Left ventricle myocardium superior (tissue), 1 donor: ENCODE data around the gene MRTFB. TPM values are rescaled to one million over a fixed set of nuclear protein-coding genes. Genes with fewer than 3 reads are reported as not detected.
"Not testable (repeated sequence)": the region's sequence is repeated elsewhere in the genome, so short reads cannot be mapped to it uniquely, and the experiment has no call there.

Source experiments
- ATAC-seq: fragments of 200-7000 bp; cut with Tn5 transposase; one replicate; pipeline ENCODE4 v1.9.1; 2020; ENCODE audit warnings: mild to moderate bottlenecking, moderate library complexity
- DNase-seq: peaks from one replicate; pipeline ENCODE4 v3.0.0-alpha.2; 2020
- intact Hi-C: fragments of 100-400 bp; cut with micrococcal nuclease; formaldehyde crosslinking; loops from one replicate; pipeline ENCODE4 v1.11.0; 2022
- total RNA-seq: library from RNA; stranded (reverse); fragmentation: NEBNext Ultra II Directional; extraction: Animal tissue kit (Norgen Biotek cat#: 25700); gene quantifications from one replicate; pipeline ENCODE4 v1.2.1, GENCODE V29; 2021
- donor health status: DM: no; HTN: yes; CAD: no; lungs with severe emphysema.

MRTFB gene
- total RNA-seq, 1 donor from 2014 or later: 26.2 TPM

DNA sequence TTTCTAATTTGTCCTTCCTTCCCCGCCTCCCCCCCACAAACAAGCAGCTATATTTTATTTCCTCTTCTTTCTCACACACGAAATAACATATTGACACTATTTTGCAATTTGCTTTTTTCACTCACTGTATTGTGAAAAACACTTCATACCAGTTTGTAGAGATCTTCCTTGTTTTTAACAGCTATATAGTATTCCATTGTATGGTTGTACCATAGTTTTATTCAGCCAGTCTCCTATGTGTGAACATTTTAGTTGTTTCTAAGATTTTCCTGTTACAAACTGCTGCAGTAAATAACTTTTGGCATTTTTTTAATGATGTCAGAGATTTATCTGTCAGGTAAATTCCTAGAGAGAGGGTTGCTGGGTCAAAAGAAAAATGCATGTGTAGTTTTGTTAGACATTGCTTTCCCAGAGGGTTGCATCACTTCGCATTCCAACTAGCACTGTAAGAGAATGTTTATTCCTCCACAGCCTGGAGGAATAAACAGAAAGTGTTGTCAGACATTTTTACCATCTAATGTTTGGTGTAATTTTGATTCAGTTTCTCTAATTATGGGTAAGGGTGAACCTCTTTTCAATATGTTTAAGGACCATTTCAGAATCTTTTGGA, 101.2 kb downstream of the MRTFB start:
- DNase-seq (no peak), ATAC-seq (no peak)
- intact Hi-C loops: no loop called here

DNA sequence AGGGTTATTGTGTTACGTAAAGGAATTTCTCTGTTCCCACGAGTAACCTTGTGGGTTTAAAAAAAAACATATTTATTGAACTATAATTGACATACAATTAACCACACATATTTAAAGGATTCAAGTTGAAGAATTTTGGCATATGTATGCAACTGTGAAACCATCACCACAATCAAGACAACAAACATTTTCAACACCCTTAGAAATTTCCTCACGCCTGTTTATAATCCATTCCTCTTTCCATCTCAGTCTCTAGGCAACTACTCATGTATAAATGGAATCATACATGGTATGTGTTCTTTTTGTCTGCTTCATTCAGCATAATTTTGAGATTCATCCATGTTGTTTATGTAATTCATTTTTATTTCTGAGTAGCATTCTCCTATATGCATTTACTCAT, 104.0 kb downstream of the MRTFB start:
- intact Hi-C loops: no loop called here
- DNase-seq (no peak), ATAC-seq (no peak)

DNA sequence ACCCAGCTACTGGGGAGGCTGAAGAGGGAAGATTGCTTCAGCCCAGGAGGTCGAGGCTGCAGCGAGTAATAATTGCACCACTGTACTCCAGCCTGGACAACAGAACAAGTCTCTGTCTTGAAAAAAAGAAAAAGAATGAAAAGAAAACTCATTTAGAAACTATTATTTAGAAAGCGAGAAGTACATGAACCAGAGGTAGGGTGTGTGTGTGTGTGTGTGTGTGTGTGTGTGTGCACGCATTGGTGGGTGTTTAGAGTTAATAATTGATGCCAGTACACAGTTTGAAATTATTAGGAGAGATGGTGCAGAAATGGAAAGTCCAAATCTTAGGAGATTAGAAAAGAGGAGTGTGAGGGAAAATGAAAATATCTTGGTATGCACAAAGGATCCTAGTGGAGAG, 106.6 kb downstream of the MRTFB start:
- intact Hi-C loops: no loop called here
- no peak for DNase-seq
- no peak for ATAC-seq

DNA sequence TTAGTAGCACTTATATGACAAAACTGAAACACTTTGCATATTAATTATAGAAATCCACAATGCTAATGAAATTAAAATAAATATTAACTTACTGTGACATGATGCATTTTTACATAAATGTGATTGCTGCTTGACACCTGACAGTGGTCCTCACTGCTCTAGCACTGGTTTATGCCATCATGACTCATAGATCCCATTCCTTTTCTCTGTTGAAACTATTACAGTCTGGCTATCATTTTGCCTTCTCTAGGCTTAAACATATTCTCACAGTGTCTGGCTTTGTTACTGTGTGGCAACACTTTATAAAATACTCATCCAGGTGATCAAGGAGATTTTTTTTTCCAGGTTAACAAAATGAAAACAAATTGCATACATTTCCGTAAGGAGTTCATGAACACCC, 108.0 kb downstream of the MRTFB start:
- no peak for ATAC-seq
- intact Hi-C loops: no loop called here
- DNase-seq: no peak

DNA sequence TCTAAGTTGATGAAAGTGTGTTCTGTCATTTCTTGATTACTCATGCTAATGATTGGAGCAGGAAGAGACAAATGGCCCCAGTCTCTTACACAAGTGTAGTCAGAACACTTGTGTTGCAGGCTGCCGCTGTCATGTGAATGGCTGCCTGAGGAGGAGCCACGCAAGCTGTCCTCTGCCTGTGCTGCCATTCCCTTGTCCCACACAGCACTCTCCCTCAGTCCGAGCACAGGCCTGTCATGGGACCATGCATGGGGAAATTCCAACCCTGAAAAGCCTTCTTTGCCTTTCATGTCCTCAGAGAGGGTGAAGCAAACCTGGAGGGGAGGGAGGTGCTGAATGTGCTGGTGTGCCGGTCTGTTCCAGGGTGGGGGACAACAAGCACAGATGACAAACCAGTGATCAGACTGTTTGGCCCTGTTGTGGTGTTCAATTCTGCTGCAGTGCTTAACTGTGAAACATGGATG, 109.4 kb downstream of the MRTFB start:
- peak; percentile 34 for DNase-seq
- intact Hi-C loops: no loop called here
- ATAC-seq: peak; percentile 80

DNA sequence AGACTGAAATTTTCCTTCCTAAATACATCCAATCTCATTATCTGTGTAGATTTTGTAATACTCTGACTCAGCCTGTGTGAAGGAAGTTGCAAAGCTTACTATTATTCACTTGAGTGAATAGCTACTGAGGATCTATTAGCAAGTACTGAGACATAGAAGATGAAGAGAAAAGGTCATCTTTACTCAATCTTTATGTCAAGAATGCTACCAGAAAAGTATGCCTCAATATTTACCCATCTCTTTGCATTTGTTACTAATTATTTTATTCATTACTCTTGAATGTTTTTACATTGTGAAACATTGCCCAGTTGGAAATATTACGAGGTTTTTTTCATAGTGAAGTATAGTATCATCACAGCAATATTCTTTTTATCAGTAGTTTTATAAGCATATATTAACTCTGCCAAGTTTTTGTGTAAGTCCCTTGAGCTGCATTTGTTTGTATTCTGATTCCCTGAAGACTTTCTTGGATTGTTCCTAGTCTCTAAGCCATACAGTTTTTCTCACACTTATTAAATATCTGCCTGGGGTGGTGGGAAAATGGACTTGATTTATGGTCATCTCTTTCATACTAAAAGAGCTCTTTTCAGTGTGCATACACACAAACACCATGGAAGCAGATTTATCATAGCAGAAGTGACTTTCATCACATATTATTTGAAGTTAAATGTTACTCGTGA, 110.4 kb downstream of the MRTFB start:
- DNase-seq: no peak
- ATAC-seq: no peak
- intact Hi-C loops: no loop called here

DNA sequence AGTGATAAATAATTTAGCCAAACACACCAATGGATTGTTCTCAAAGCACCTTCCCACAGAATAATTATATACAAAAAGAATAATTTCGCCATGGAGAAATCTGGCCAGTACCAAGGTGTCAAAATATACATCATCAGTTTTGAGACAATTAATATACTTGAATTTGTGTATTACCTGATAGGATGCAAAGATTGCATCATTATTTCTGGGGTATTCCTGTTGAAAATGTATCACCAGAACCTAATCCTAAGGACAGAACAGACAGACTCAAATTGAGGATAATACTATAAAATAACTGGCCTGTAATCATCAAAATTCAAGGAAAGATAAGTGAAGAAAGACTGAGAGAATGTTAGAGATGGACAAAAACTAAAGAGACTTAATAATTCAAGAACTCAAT, 111.9 kb downstream of the MRTFB start:
- DNase-seq (no peak), ATAC-seq (no peak)
- intact Hi-C loops: no loop called here

DNA sequence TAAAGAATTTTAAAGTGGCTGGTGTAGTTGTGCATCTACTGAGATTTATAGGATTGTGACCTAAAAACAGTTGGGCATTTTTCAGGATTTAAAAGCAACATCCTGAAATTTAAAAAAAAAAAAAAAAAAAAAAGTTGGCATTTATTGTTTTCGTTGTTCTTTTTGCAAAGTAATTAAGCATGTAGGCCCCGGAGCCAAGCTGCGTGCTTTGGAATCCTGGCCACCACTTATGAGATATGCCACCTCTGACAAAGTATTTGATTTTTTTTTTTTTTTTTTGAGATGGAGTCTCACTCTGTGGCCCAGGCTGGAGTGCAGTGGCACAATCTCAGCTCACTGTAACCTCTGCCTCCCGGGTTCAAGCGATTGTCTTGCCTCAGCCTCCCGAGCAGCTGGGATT, 112.8 kb downstream of the MRTFB start:
- ATAC-seq, DNase-seq, intact Hi-C loops: not testable (repeated sequence)

DNA sequence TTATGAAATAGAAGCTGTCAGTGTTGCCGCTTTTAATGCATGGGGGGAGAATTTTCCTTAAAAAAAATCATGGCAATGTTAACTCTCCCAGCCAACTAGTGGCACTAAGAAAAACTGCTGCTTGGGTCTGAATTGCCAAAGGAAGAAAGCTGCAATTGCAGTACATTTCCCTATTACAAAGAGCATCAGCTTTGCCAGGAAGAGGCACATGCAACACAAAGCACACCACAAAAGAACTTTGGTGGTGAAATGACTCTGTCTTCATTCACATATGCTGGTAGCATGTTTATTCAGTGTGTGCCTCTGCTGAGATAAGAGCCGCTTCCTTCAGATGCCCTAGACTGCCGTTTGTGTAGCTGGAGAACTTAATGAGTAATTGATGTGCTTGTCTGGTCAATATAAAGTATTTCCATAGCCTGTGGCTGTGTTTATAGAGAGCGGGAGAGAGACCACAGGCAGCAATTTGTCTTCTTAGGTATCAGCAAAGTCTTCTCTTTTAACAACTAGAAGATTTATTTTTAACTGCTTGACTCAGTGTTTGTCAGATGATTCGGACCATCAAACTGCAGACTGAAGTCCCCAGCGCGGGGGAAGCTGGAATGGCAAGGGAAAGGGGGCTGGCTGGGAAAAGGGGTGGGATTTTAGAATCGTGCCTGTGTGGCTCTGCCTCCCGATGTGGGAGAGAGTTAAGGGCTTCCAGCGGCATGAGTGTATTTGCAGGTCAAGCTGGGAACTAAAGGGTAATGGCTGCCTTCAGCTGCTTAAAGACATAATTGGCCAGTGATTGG, 115.1 kb downstream of the MRTFB start:
- intact Hi-C loops: no loop called here
- peak; percentile 74 for ATAC-seq
- no peak for DNase-seq

DNA sequence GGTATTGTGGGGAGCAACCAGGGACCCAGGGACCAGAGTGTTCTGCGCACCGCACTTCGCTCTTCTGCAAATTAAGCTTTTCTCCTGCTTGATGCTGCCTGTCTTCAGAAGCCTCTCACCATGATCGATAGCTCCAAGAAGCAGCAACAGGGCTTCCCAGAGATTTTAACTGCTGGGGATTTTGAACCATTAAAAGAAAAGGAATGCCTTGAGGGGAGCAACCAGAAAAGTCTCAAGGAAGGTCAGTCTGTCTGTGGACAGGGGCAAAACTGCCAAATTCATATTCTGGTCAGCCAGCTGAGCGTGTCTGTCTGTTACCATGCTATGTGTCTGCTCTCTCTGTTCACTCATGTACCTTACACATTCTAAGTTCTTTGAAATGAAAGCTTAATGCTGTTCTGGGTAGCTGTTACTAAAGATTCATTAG, 115.7 kb downstream of the MRTFB start:
- intact Hi-C loops: no loop called here
- ATAC-seq (peak; percentile 73), DNase-seq (no peak)

DNA sequence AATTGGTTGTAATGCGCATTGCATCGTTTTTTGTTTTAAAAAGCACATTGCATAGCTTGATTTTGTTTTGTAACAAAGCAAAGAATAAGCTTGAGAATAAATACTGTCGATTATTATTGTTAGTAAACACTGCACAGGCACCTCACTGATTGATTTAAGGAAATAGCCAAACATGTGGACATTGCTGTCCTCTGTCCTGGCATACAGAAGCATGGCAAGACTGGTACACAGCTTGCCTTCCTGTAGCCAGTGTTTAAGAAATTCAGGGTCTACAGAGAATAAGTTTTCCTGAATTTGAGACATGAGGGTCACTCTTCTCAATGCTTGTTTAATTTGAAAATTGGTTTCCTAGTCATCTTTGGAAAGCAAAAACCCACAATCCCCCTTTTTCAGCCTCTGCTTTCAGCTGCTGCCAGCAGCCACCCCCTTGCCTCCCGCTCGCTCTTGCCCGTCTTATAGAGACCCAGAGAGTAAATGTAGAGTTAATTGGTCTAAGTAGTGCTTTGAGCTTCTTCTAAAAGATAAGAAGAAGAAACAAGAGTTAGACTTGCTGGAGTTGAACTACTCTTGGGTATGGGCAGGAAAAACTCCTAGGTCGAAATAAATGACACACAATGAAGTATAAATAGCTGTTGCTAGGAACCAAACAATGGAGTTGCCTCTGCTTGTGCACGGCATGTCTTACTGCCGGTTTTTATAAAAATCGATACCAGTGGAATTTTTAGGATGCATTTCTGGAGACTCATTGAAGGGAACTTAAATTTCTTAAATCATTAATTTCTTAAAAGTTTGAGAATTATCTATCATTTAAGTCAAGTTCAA, 116.6 kb downstream of the MRTFB start:
- intact Hi-C loops: no loop called here
- ATAC-seq (peak; percentile 51), DNase-seq (no peak)

DNA sequence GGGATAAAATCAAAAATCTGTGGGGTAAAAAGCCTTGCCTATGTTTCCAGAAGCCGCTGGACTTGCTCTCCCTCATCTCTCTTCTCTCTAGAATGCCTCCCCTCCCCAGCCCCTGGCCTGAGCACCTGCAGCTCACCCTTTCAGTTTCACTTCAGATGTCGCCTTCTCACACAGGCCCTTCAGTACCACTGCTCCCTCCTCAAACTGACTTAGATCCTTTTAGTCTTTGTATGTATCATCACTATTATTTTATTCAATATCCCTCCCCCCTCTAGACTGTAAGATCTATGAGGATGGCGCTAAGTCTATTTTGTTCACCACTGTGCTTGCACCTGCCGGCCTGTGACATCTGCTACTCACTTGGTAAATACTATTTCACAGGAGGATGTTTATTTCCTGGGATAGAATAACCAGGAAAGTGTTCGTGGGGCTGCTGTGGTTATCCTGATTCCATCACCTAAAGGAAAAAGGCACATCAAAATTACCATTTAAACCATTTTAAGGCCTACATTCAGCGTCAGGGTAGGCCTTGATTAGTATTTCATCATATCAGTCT, 122.3 kb downstream of the MRTFB start:
- ATAC-seq (no peak), DNase-seq (no peak)
- intact Hi-C loops: loop anchor here (10.0 kb wide), 1 partner anchor 259 kb away; no protein-coding TSS in a partner anchor

DNA sequence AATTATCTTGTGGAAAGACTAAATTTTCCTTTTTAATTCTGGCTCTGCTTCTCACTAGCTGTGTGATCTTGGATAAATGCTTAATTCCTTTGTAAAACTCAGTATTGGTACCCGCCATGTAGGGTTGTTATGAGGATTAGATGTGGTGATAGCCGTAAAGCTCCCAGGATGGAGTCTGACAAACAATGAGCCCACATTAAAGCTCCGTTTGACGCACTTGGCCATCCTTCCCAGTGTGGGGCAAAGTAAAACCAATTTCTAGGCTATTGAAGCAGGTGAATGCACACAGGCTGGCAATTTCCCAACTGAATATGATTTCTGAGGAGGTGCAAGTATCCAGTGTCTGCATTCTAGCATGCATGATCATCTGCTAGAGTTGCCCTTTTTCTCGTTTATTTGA, 123.6 kb downstream of the MRTFB start:
- intact Hi-C loops: loop anchor here (10.0 kb wide), 1 partner anchor 260 kb away; no protein-coding TSS in a partner anchor
- ATAC-seq: no peak
- no peak for DNase-seq

DNA sequence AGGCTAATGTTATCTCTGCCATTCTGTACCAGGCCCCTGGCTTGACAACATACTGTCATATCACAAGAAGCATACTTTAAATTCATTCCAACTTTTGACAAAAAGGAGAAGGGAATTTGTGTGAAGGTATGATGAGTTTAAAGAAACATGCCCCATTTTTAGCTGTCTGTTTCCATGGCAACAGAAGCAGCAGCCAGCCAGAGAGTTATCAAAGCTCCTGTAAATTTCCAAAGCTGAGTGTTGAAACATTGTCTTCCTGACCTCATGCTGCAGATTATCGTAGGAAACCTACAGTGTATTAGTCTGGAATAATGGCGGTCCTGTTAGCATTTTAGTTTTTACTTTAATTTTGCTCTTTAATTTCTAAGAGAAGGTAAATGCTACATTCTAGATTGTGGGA, 124.9 kb downstream of the MRTFB start:
- DNase-seq (no peak), ATAC-seq (no peak)
- intact Hi-C loops: loop anchor here (10.0 kb wide), 1 partner anchor 261 kb away; no protein-coding TSS in a partner anchor

DNA sequence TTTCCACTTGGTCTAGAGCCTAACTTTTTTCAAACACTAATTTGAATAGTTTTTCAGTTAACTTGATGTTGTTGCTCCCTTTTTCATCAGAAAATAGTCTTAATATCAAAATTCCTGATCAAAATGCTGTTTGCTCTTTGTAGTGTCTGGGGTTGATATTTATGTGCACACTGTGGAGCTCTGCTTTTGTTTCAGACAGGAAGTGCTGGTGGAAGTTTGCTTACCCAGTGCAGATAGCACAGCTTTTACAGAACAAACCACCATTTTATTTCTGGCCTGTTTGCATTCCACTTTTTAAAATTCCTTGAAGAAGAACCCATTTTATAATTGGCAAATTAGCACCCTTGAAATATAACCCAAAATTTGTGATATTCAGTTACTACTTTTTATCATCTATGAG, 125.4 kb downstream of the MRTFB start:
- no peak for DNase-seq
- no peak for ATAC-seq
- intact Hi-C loops: loop anchor here (10.0 kb wide), 1 partner anchor 262 kb away; no protein-coding TSS in a partner anchor

DNA sequence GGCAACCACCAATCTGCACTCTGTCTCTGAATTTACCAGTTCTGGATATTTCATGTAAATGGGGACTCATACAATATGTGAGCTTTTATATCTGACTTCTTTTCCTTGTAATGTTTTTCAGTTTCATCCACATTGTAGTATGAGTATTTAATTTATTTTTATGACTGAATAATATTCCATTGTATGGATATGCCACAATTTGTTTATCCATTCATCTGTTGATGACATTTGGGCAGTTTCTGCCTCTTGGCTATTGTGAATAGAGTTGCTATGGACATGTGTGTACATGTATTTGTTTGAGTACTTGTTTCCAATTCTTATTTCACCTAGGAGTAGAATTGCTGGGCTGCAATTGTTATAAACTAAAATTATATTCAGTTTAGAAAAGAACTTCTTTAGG, 126.9 kb downstream of the MRTFB start:
- DNase-seq (no peak), ATAC-seq (no peak)
- intact Hi-C loops: loop anchor here (10.0 kb wide), 1 partner anchor 263 kb away; no protein-coding TSS in a partner anchor

DNA sequence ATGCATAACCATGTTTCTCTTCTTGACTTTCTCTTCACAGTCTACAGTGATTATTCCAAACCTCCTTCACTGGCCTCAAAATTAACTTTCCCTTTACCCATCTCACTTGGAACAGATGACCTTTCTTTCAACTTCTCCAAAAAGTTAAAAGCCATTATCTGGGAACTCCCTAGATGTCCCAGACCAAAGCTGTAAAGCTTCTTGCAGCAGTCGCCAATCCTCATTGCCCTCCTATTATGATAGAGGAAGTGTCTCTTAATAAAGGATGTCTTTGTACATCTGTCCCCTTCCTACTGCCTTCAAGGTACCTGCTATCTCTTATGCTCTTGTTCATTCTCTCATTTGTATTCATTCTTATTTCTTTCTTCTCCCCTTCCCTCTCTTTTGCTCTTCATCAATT, 127.5 kb downstream of the MRTFB start:
- no peak for DNase-seq
- intact Hi-C loops: loop anchor here (10.0 kb wide), 1 partner anchor 264 kb away; no protein-coding TSS in a partner anchor
- no peak for ATAC-seq

DNA sequence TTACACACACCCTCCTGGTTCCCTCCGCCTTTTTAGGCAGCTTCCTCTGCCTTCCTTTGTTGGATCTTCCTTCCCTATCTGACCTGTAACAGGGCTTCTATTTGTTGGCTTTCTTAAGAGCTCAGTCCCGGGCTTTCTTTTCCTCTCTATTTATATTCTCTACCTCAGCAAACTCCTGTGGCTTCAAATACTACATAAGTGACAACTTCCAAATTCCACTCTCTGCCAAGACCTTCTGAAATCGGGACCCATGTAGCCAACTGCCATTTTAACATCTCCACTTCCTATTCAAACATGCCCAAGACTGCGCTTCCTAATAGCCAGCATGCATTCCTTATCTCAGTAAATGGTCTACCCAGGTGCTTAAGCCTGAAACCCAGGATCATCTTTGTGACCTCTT, 128.1 kb downstream of the MRTFB start:
- DNase-seq (no peak), ATAC-seq (no peak)
- intact Hi-C loops: loop anchor here (10.0 kb wide), 1 partner anchor 264 kb away; no protein-coding TSS in a partner anchor

DNA sequence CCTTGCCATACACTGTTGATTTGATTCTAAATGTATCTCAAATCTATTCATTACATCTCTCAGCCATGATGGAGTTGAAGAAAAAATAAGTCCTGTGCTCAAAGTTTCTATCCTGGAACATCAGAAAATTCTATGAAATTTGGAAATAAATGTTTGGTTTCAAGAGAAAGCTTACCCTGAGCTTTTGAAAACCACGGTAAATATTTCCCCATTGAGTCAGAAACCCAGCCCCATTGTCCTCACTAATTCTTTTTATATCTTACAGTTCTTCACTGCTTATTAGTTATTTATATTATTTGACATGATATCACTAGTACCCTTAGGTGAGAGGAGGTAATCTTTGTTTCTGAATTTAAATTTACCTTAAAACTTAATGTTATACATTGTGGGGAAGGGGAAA, 128.5 kb downstream of the MRTFB start:
- ATAC-seq (no peak), DNase-seq (no peak)
- intact Hi-C loops: loop anchor here (10.0 kb wide), 1 partner anchor 265 kb away; no protein-coding TSS in a partner anchor
